Left lung (tissue), 10 donors: ENCODE results near the gene LEMD3. TPM values are rescaled to one million over a fixed set of nuclear protein-coding genes. Genes with fewer than 3 reads are reported as not detected.

Source experiments
- ATAC-seq: fragments of 200-7000 bp; cut with Tn5 transposase; one replicate; pipeline ENCODE4 v1.9.1; 2020; ENCODE audit warnings: moderate library complexity
- DNase-seq, 4 donors: peaks; one replicate each; pipeline ENCODE4 v3.0.0-alpha.2; 2013 to 2020
- H3K27ac ChIP-seq, 2 donors: fragments of 200-600 bp; sonication (generic) in 1 of 2; one replicate each; pipeline versions ENCODE4 v1.5.0 to v1.8.0; 2020 to 2021
- H3K27me3 ChIP-seq, 2 donors: fragments of 200-600 bp; sonication (generic) in 1 of 2; one replicate each; pipeline versions ENCODE4 v1.5.0 to v1.8.0; 2020 to 2021
- H3K36me3 ChIP-seq, 2 donors: fragments of 200-600 bp; sonication (generic) in 1 of 2; one replicate each; pipeline versions ENCODE4 v1.5.0 to v1.8.0; 2020 to 2021
- H3K4me1 ChIP-seq, 2 donors: fragments of 200-600 bp; one replicate each; pipeline ENCODE4 v1.8.0; 2021
- H3K4me3 ChIP-seq, 2 donors: fragments of 200-600 bp; sonication (generic) in 1 of 2; one replicate each; pipeline versions ENCODE4 v1.5.0 to v1.8.0; 2020 to 2021; ENCODE audit warnings: mild to moderate bottlenecking in 1 of 2
- H3K9me3 ChIP-seq, 2 donors: fragments of 200-600 bp; sonication (generic) in 1 of 2; one replicate each; pipeline versions ENCODE4 v1.5.0 to v1.8.0; 2020 to 2021
- intact Hi-C, 2 donors: fragments of 100-400 bp; cut with DNase I; formaldehyde crosslinking; loops; one replicate each; pipeline versions ENCODE4 v1.11.2 to v1.14.2; 2022
- polyA plus RNA-seq, 6 donors: library from polyadenylated mRNA; unstranded; fragments of 120-200 nt; gene quantifications; one replicate each; pipeline ENCODE4 v1.2.1, GENCODE V29; 2013; ENCODE audit not compliant: insufficient read length in 6 of 6
- total RNA-seq, 2 donors: library from RNA; stranded (reverse); fragmentation: NEBNext Ultra II Directional; extraction: Animal tissue kit (Norgen Biotek cat#: 25700); gene quantifications; one replicate each; pipeline ENCODE4 v1.2.1, GENCODE V29; 2021
- TF ChIP-seq, protein P1 (sequence below), 2 donors: fragments of 200-600 bp; sonication (generic) in 1 of 2; IDR thresholded peaks; one replicate each; pipeline versions ENCODE4 v1.5.0 to v1.8.0; 2021; ENCODE audit warnings: antibody characterized with exemption in 2 of 2
- donor health status: DM: no; HTN: yes; CAD: no.
- donor health status: DM: no; HTN: no; CAD: no.

LEMD3 gene
- total and polyA plus RNA-seq, 8 donors, result 26.5 to 47.0 (median 43.1) TPM

- Histone ChIP-seq H3K9me3 (no peaks in the 10 kb centered on the region), H3K27ac (no peak overlapping the region), H3K4me1 (no peaks in the 10 kb centered on the region), H3K4me3 (no peak overlapping the region), H3K27me3 (no peaks in the 10 kb centered on the region), H3K36me3 (no peaks in the 10 kb centered on the region)
- no peak for DNase-seq
- ATAC-seq, result no peak
- TF ChIP-seq, protein P1, sequence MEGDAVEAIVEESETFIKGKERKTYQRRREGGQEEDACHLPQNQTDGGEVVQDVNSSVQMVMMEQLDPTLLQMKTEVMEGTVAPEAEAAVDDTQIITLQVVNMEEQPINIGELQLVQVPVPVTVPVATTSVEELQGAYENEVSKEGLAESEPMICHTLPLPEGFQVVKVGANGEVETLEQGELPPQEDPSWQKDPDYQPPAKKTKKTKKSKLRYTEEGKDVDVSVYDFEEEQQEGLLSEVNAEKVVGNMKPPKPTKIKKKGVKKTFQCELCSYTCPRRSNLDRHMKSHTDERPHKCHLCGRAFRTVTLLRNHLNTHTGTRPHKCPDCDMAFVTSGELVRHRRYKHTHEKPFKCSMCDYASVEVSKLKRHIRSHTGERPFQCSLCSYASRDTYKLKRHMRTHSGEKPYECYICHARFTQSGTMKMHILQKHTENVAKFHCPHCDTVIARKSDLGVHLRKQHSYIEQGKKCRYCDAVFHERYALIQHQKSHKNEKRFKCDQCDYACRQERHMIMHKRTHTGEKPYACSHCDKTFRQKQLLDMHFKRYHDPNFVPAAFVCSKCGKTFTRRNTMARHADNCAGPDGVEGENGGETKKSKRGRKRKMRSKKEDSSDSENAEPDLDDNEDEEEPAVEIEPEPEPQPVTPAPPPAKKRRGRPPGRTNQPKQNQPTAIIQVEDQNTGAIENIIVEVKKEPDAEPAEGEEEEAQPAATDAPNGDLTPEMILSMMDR (IDR thresholded peaks at IDR 0.05), result no peak
- intact Hi-C loops, result no loop called here
Measured at GRCh38 chr12:65294641-65295262, 125.4 kb downstream of the LEMD3 start.

DNA sequence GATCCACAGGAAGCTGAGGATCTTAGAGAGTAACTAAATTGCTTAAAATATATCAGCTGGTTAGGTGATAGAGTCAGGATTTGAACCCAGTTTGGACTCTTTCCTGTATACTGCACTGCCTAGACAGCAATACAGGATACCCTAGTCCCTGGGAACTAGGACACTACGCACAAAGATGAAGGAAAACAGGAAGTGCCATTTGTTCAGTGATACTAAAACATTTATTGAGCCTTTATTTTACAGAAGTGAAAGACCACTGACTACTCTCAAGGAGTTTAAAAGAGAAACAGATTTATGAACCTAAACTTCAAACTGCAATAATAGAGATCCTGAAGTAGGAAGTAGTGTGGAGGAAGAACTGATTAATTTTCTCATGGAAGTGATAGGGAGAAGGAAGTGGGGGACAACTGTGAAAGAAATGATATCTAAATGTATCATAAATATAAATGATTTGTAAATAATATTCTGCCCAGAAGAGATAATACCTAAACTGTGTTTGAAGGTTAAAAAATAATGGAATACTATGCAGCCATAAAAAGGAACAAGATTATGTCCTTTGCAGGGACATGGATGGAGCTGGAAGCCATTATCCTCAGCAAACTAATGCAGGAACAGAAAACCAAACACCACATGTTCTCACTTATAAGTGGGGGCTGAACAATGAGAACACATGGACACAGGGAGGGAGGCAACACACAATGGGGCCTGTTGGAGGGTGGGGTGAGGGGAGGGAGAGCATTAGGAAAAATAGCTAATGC lies 127.3 kb downstream of the LEMD3 start:
- Histone ChIP-seq H3K4me3 (no peak overlapping the region), H3K27me3 (no peaks in the 10 kb centered on the region), H3K9me3 (no peaks in the 10 kb centered on the region), H3K36me3 (no peaks in the 10 kb centered on the region), H3K27ac (no peak overlapping the region), H3K4me1 (no peaks in the 10 kb centered on the region)
- TF ChIP-seq, protein P1 (IDR thresholded peaks at IDR 0.05), result no peak
- ATAC-seq (no peak), DNase-seq (no peak)
- intact Hi-C loops, result no loop called here

Other genes with a start within 250 kb of the LEMD3 start
- 10 to 100 TPM; 42.5 to 78.1 TPM for gene WIF1, start 48.3 kb upstream of the LEMD3 start, total RNA-seq
- 100 to 1,000 TPM; 196 to 311 (median 233) TPM for gene WIF1, start 48.3 kb upstream of the LEMD3 start, polyA plus RNA-seq
- 10 to 100 TPM; 48.4 to 50.5 TPM for gene MSRB3, start 109.1 kb downstream of the LEMD3 start, total RNA-seq
- 10 to 100 TPM; 21.7 to 30.7 (median 28.1) TPM for gene MSRB3, start 109.1 kb downstream of the LEMD3 start, polyA plus RNA-seq